GM18909 (cell line): ENCODE results near the gene MUC4.

ENCODE experiments used
- ATAC-seq: cut with Tn5 transposase; IDR thresholded peaks from one replicate; pipeline ENCODE4 v1.9.1; 2021; ENCODE audit warnings: mild to moderate bottlenecking; ENCODE audit not compliant: unreplicated experiment, poor library complexity

The MUC4 gene, protein sequence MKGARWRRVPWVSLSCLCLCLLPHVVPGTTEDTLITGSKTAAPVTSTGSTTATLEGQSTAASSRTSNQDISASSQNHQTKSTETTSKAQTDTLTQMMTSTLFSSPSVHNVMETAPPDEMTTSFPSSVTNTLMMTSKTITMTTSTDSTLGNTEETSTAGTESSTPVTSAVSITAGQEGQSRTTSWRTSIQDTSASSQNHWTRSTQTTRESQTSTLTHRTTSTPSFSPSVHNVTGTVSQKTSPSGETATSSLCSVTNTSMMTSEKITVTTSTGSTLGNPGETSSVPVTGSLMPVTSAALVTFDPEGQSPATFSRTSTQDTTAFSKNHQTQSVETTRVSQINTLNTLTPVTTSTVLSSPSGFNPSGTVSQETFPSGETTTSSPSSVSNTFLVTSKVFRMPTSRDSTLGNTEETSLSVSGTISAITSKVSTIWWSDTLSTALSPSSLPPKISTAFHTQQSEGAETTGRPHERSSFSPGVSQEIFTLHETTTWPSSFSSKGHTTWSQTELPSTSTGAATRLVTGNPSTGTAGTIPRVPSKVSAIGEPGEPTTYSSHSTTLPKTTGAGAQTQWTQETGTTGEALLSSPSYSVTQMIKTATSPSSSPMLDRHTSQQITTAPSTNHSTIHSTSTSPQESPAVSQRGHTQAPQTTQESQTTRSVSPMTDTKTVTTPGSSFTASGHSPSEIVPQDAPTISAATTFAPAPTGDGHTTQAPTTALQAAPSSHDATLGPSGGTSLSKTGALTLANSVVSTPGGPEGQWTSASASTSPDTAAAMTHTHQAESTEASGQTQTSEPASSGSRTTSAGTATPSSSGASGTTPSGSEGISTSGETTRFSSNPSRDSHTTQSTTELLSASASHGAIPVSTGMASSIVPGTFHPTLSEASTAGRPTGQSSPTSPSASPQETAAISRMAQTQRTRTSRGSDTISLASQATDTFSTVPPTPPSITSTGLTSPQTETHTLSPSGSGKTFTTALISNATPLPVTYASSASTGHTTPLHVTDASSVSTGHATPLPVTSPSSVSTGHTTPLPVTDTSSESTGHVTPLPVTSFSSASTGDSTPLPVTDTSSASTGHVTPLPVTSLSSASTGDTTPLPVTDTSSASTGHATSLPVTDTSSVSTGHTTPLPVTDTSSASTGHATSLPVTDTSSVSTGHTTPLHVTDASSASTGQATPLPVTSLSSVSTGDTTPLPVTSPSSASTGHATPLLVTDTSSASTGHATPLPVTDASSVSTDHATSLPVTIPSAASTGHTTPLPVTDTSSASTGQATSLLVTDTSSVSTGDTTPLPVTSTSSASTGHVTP (N-terminal part only)

DNA sequence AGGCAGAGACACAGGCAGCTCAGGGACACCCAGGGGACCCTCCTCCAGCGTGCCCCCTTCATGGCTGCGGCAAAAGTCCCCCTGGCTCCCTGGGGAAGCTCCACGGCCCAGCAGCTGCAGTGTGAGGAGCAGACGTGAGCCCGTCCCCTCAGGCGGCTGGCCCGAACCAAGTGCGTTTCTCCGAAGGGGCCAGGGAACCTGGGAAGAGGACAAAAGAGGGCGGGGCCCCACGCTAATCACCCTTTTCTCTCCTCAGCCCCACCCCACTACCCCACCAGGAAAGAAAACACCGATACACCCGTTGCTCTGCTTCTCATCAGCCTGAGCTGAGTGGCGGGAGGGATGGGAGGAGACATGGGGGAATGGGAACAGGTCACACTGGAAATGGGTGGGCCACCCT lies at the start of gene MUC4:
Gene MUC4, minus strand, starts transcription at position 174 of the 400 bp plus-strand sequence. Its CDS starts 112 bp downstream, at position 62.
- no peak for ATAC-seq

DNA sequence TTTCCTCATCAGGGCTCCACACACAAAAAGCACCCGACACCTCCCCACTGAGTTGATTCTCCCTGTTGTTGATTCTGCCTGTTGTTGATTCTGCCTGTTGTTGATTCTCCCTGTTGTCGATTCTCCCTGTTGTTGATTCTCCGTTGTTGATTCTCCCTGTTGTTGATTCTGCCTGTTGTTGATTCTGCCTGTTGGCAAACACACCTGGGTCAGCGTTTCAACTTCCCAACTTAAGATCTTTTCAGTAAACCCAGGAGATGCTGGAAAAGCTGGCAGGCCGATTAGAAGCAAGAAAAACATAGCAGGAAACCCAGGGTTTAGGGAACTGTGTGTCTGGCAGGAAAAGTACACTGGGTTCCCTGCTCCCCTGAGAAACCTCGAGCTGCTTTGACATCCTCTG lies 48.7 kb upstream of the MUC4 start:
- no peak for ATAC-seq

DNA sequence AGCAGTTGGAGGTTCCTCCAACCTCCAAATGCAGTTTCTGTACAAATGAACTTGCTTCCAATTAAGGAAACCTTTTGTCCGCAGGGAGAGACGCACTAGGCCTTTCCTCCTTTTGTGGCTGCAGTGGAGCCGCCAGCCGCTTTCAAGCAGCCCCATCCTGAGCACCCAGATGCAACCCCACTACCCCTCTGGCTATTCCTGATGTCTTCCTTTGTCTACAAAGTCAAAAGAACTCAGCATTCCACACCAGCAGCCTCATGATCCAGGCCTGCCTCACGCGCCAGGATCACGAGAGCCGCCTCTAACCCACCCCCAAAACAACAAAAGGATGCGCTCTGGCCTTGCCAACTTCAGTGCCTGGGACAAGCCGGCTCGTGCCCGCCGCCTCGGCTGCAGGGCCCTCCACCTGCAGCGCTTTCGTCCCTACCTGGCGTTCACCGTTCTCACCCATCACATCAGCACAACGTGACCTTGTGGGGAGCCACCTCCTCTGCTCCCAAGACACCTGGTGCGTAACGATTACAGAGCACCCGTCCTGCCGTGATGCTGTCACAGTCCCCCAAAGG lies 48.2 kb upstream of the MUC4 start:
- no peak for ATAC-seq

DNA sequence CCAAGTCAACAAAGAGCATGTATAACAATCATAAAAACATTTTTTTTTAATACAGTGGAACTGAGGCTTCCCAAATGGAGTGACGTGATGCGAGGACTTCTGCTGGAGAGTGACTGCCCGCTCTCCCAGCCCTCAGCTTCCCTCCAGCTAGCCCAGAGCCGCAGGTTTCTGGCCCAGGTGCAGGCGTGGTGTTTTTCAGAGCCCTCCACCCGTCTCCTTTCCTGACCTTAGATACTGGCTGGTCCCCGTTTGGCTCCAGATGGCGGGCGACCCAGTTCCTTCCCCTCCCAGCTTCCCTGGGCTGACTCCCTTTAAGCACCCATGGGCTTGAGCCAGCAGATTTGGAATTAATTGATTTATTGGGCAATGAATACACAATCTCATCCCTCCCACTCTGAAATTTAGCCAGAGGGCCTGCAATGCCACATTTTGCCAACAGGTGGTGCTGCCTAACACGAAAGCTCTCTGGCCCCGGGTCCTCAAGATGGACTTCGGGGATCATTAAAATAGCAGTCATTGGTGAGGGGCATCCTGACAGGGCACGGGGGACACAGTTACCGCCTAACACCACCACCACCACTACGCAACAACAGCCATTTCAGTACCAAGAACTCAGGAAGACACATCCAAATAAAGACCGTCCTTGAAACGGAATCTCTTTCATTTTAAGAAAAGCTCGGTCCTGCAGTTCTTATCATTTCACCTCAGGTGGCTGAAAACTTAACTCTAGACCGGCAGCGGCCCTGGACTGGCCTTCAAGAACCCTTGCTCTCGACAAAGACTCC lies 47.5 kb upstream of the MUC4 start:
- ATAC-seq, result no peak

DNA sequence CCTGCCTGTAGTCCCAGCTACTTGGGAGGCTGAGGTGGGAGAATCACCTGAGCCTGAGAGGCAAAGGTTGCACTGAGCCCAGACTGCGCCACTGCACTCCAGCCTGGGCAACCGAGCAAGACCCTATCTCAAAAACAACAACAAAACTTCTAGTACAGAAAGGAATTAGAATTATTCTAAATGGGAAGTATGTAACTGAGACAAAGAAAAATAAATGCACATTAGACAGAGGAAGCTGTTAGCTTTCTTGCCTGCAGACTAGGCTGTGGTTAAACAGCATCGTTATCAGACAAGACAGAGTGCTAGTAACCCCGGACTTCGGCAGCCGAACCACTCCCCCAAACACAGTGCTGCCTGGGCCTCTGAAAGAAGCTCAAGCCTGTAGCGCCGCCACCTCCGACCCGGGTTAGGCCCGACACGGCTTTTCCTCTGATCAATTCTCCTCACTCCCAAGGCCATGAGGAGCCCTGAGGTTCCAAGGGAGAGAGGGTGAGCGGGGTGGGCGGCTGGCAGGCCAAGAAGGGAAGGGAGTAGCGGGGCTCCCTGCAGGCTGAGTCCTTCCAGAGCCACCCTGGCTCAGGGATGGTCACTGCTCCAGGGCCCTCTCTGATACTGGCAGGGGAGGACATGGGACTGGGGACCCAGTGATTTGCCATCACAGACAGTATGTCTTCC lies 44.8 kb upstream of the MUC4 start:
- no peak for ATAC-seq

DNA sequence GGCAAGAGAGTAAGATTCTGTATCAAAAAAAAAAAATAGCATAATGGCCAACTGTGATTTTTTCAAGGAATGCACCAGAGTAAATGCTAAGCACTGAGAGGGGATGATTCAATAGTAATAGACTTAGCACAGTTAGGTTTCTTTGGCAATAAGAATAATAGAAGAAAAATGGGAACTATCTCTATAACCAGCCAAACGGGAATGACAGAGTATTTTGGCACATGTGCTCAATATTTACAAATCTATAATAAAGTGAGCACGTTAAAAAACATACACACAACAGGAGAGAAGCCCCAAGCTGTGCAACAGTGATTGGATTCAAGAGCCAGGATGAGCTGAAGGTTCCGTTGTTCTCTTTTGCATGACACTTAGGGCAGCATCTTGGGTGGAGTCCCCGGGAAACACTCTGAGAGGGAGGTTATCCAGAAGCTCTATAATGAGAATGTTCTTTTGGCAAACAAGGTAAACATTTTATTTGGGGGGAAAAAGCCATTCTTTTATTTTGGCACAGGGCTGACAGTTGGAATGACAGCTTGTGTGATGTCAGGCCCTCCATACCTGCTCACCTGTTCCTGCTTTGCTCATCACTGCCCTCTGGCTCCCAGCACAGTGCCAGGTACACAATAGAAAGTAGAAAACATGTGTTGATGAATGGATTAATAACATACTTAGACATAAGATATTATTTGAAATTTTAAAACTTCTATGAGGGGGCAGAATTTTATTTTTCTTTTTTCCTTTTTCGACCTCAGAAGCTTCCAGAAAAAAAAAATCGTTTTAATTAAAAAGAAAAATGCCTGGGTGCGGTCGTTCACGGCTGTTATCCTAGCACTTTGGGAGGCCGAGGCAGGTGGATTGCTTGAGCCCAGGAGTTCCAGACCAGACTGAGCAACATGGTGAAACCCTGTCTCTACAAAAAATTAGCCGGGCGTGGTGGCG lies 44.0 kb upstream of the MUC4 start:
- no peak for ATAC-seq

DNA sequence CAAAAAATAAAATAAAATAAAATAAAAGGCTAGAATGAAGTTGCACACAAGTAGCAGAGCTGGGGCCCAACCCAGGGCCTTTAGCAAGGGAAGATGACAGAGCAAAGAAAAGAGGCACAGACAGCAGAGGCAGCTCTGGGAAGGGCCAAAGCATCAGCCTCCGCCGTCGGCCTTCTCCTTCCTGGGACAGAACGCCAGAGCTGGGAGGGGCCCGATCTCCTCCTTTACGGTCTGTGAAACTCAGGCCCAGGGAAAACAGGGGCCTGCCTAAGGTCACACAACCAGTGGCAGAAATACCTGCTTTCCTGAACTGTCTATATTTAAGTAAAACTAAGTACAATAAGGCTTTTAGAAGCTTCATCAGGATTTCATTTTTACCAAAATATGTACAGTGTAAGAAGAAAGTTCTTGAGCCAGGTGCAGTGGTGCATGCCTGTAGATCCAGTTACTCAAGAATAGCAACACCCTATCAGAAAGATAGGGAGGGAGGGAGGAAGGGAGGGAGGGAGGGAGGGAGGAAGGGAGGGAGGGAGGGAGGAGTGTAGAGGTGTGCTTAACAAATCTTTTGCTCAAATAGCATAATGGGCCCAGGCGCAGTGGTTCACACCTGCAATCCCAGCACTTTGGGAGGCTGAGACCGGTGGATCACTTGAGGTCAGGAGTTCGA lies 43.0 kb upstream of the MUC4 start:
- no peak for ATAC-seq

DNA sequence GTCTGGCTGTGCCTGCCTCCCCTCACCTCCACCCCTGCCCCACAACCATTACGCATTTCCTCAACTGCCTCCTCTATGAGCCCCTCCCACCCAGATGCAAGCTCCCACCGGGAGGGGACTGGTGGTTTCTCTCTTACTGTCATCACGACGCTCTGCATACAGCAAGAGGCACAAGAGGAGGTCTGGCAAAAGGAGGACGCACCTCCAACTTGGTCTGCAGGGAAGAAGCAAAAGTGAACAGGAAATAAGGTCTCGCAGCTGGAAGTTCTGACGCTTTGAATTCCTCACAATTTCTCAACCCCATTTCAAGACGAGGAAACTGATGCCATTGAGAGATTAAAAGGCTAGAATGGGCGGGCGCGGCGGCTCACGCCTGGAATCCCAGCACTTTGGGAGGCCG lies 42.3 kb upstream of the MUC4 start:
- ATAC-seq, result no peak

DNA sequence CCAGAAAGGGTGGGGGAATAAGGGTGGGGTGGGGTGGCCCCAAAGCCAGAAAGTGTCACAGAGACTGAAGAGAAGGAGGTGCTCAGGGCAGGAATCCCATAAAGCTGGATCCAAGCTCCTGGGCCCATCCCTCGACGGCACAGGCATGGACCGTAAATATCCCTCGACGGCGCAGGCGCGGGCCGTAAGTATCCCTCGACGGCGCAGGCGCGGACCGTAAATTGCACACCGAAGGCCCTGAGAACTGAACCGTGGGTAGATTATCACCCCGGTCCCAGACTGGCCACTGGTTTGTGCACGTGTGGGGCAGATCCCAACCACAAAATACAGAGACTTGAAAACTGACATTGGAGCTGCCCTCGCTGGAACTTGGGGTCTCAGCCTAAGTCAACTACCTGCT lies 41.3 kb upstream of the MUC4 start:
- no peak for ATAC-seq

DNA sequence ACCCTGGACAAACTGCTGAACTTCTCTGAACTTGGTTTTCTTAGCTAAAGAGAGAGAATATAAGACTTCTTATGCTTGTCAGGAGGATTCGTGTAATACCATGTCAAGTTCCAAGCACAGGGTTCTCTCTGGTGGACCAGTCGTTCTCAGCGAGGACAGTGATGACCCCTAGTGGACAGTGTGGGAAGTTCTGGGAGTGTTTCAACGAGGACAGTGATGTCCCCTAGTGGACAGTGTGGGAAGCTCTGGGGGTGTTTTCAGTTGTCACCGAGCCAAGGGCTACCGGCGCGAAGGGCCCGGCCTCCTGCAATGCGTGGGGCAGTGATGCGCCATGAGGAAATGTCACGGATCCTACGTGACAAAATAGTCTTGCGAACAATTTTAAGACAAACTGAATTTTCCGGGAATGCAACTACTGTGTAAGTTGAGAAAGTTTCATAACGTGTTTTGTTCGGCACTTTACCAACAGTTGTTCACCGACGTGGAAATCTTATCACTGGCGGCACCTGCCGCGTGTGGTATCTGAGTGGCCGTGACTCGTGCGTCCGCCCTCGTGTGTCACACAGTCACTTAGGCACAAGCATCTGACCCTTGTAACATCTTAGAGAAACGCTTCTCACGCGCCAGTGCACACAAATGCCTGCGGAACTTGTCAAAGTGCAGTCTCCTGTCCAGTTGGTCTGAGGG lies 39.3 kb upstream of the MUC4 start:
- ATAC-seq, result peak; percentile 84

DNA sequence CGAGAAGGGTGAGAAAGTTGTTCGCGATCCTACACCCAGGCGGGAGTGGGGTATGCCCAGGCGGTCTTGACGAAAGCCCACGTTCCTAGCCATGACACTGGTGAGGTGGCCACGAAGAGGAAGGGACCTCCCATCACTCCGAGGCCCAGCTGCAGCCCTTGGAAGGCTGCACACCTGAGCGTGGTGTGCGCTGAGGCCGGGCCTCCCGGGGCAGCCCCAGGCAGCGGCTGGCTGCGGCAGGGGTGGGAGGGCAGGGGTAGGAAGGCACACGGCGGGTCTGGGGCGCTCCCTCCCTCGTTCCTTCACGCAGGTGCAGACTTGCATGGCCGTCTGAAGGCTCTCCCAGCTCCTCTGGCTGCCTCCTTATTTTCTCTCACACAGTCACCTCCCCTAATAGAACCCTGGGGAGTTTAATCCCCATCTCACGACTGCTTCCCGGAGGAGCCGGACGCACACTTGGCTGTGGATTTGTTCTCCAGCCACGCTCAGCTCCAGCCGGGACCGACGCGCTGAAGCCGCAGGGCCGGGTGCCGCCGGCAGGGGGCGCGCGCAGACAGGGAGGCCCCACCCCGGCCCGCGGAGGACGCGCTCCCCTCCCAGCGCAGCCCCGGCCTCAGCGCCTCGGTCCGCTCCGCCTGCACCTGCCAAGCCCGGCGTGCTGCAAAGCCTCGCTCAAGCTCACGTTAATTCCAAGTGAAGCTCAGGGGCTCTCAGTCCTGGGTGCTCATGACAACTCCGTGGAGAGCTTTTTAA lies 37.8 kb upstream of the MUC4 start:
- ATAC-seq, result no peak

DNA sequence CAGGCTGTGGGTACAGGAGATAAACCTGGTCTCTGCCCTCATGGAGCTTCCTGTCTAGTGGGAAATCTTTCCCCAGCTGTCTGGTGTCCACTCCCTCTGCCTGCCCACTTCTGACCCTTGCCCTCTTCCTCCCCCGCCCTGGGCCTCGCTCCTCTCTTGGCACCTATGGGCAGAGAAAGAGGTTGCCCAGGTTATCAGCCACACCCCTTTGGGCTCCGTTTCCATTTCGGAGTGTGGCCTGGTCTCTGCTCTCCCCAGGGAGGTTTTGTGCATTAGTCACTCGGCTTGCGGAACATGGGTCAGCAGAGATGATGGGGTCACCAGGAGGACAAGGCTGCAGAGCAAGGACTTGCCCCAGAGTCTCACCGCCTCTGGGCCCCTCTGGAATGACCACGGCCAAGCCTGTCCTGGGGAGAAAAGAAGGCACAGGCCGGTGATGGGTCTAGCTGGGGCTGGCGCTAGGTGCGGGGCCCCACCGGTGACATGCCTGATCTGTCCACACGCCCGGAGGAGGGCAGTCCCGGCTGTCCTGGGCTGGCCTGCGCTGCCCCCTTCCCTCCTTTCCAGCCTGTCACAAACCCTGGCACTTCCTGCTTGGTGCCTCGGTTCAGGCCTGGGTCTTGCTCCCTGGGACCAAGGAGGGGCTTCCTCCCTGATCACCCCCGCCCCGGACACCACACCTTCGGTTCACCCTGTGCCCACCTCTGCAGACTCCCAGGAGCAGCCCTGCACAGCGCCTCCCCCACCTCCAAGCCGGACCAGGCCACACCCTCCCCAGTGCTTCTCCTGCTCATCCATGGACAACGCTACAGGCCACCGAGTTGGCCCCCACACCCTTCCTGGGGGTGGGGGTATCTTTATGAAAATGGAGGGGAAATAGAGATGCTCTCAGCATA lies 35.6 kb upstream of the MUC4 start:
- ATAC-seq, result no peak

DNA sequence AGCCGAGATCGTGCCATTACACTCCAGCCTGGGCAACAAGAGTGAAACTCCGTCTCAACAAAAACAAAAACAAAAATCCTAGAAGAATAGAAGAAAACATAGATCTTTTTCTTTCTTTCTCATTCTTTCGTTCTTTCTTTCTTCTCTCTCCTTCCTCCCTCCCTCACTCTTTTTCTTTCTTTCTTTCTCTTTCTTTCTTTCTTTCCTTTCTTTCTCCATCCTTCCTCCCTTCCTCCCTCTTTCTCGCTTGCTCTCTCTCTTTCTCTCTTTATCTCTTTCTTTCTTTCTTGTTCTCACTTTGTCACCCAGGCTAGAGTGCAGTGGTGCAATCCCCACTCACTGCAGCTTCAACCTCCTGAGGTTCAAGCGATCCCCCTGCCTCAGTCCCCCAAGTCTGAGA lies 33.8 kb upstream of the MUC4 start:
- no peak for ATAC-seq

DNA sequence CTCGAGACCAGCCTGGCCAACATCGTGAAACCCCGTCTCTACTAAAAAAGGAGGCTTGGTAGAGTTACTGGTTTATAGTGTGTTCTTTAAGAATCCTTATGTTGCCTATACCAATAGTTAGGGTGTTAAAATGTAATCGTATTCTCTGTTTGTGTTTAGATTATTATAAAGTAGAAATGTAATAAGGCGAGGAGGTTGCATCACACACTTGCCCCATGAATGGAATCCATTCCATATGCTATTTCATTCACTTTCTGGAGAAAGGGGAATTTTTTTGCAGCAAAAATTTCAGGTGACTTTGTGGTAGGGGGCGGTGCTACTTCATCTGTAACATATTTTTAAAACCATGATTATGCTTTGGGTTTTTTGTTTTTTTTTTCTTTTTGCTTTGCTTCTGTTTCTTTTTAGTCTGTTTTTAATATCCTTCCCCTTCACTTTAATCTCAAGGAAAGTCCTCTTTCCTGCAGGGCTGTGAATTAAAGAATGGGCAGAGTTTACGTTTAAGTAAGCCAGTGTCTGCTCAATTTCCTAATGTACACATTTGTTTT lies 33.0 kb upstream of the MUC4 start:
- no peak for ATAC-seq
